ENCODE measurements around the gene ISM1. TPM values are rescaled to one million over a fixed set of nuclear protein-coding genes. Genes with fewer than 3 reads are reported as not detected.

ISM1 gene
- total and polyA plus RNA-seq, 2 of the 13 experiments (the other 11 are each of a cell fraction or from before 2014, with no cell fraction given), result 0.40 to 1.4 TPM

- peak; percentile 53 for TF ChIP-seq ZNF407 (CRISPR knock-in tag; IDR thresholded peaks at IDR 0.05; ENCODE audit: not compliant biosample characterization)
- peak; percentile 73; the same call in 1 of the 2 replicates for TF ChIP-seq DZIP1 (CRISPR knock-in tag; IDR thresholded peaks at IDR 0.05)
- 0 out of 2 replicates have a peak, but pooled peaks have one; percentile 41 for TF ChIP-seq REPIN1 (CRISPR knock-in tag; IDR thresholded peaks at IDR 0.05; ENCODE audit: borderline replicate concordance, low read depth)
- 0 out of 2 replicates have a peak, but pooled peaks have one; percentile 52 for TF ChIP-seq KDM3A (CRISPR knock-in tag; IDR thresholded peaks at IDR 0.05; ENCODE audit: low read depth)
- TF ChIP-seq MTA1 (CRISPR knock-in tag; IDR thresholded peaks at IDR 0.05; ENCODE audit: borderline replicate concordance), result peak; percentile 57; the same call in 1 of the 2 replicates
- TF ChIP-seq PPARG (CRISPR knock-in tag; conservative IDR thresholded peaks at IDR 0.05), result peak; percentile 66; the same call in 1 of the 2 replicates
- TF ChIP-seq PHB2 (IDR thresholded peaks at IDR 0.05; ENCODE audit: partially characterized antibody), result no peak
- TF ChIP-seq ZNF331 (CRISPR knock-in tag; IDR thresholded peaks at IDR 0.05), result peak; percentile 32; the same call in 1 of the 2 replicates
- no peak; the same call in 1 of the 2 replicates for TF ChIP-seq SNAPC2 (CRISPR knock-in tag; IDR thresholded peaks at IDR 0.05)
- 0 out of 2 replicates have a peak, but pooled peaks have one; percentile 50 for TF ChIP-seq ZBTB25 (CRISPR knock-in tag; IDR thresholded peaks at IDR 0.05)
- 0 out of 2 replicates have a peak, but pooled peaks have one; percentile 70 for TF ChIP-seq BATF2 (CRISPR knock-in tag; IDR thresholded peaks at IDR 0.05)
- no peak for TF ChIP-seq ZNF672 (CRISPR knock-in tag; IDR thresholded peaks at IDR 0.05)
- peak; percentile 51 for TF ChIP-seq AGO1 (IDR thresholded peaks at IDR 0.05; ENCODE audit: low read depth, low read length, poor library complexity, severe bottlenecking)
These were observed 722 bp downstream of the ISM1 start (continued) for GRCh38 chr20:13221673-13222318.

Data from HepG2 (cell line).